T-cell (primary cell): ENCODE results near the gene B4GALT2. TPM values are rescaled to one million over a fixed set of nuclear protein-coding genes. Genes with fewer than 3 reads are reported as not detected.

ENCODE experiments used
- ATAC-seq, 4 experiments: fragments of 200-7000 bp in 3 of 4; fragments of 150-1000 bp in 1 of 4; cut with Tn5 transposase; replicated peaks in 1 of 4; 1 replicate in 3 of 4; 2 replicates in 1 of 4; pipeline ENCODE4 v1.10.0; 2021; ENCODE audit warnings: moderate library complexity in 3 of 4, mild to moderate bottlenecking in 2 of 4, moderate number of reproducible peaks in 1 of 4
- CTCF ChIA-PET, 2 donors: fragments of 300-600 bp; sonication (Branson Sonifier 250); formaldehyde crosslinking; loops; one replicate each; lab custom pipeline; 2022; ENCODE audit warnings: antibody characterized with exemption in 2 of 2; lab: Charles Lee
- POLR2A ChIA-PET, 2 donors: fragments of 300-600 bp; sonication (Branson Sonifier 250); formaldehyde crosslinking; loops; one replicate each; lab custom pipeline; 2022; ENCODE audit warnings: antibody characterized with exemption in 2 of 2; lab: Charles Lee
- DNase-seq, 35 experiments: peaks; one replicate each; pipeline versions ENCODE4 v3.0.0 to v3.0.0-alpha.2; 2013 to 2023
- H3K27ac ChIP-seq: one replicate; pipeline ENCODE4 v1.5.1; 2013; ENCODE audit warnings: low read length
- H3K27me3 ChIP-seq, 2 experiments: replicated peaks in 1 of 2; 1 replicate in 1 of 2; 2 replicates in 1 of 2; pipeline versions ENCODE4 v1.6.1 to v1.7.0; 2013; ENCODE audit warnings: low read length in 1 of 2, mixed read lengths in 1 of 2; ENCODE audit not compliant: control insufficient read depth in 2 of 2, insufficient read depth in 2 of 2; ENCODE audit errors: extremely low read depth in 1 of 2
- H3K36me3 ChIP-seq, 2 donors: 1 replicate in 1 of 2; 2 replicates in 1 of 2; pipeline versions ENCODE4 v1.6.1 to v1.7.0; 2013; ENCODE audit warnings: low read length in 1 of 2; ENCODE audit not compliant: control insufficient read depth in 2 of 2, insufficient read depth in 1 of 2; ENCODE audit errors: extremely low read depth in 1 of 2
- H3K4me1 ChIP-seq, 2 experiments: 1 replicate in 1 of 2; 2 replicates in 1 of 2; pipeline versions ENCODE4 v1.6.1 to v1.7.0; 2013; ENCODE audit warnings: low read length in 2 of 2, mixed read lengths in 1 of 2; ENCODE audit not compliant: insufficient read depth in 2 of 2, control insufficient read depth in 1 of 2; ENCODE audit errors: extremely low read depth in 1 of 2
- H3K4me3 ChIP-seq, 2 donors: 1 replicate in 1 of 2; 2 replicates in 1 of 2; pipeline versions ENCODE4 v1.5.1 to v1.7.0; 2013; ENCODE audit warnings: mild to moderate bottlenecking in 2 of 2, low read length in 1 of 2, moderate library complexity in 1 of 2; ENCODE audit not compliant: control insufficient read depth in 1 of 2; ENCODE audit errors: extremely low read depth in 1 of 2
- H3K9me3 ChIP-seq: 2 replicates; pipeline ENCODE4 v1.7.0; 2013
- H3K27ac Mint-ChIP-seq, 2 donors: one replicate each; pipeline ENCODE4 v1.8.0; 2020 to 2021; ENCODE audit warnings: mild to moderate bottlenecking in 2 of 2, mixed read lengths in 2 of 2
- H3K27me3 Mint-ChIP-seq, 2 donors: one replicate each; pipeline ENCODE4 v1.8.0; 2021 to 2022; ENCODE audit warnings: mixed read lengths in 2 of 2
- H3K36me3 Mint-ChIP-seq: one replicate; pipeline ENCODE4 v1.8.0; 2021; ENCODE audit warnings: mixed read lengths
- H3K4me1 Mint-ChIP-seq, 3 donors: one replicate each; pipeline ENCODE4 v1.8.0; 2020 to 2022; ENCODE audit warnings: mixed read lengths in 3 of 3, mild to moderate bottlenecking in 1 of 3
- H3K4me3 Mint-ChIP-seq, 3 donors: one replicate each; pipeline ENCODE4 v1.8.0; 2020 to 2022; ENCODE audit warnings: mild to moderate bottlenecking in 3 of 3, mixed read lengths in 3 of 3, moderate library complexity in 3 of 3
- H3K9me3 Mint-ChIP-seq, 3 donors: one replicate each; pipeline ENCODE4 v1.8.0; 2020 to 2022; ENCODE audit warnings: mixed read lengths in 3 of 3
- WGBS: methylation state at CpG from one replicate; pipeline ENCODE4 v1.1.5; 2013; ENCODE audit warnings: missing lambda C conversion rate; ENCODE audit not compliant: insufficient coverage; 5-methylcytosine and 5-hydroxymethylcytosine counted together
- total RNA-seq, 35 experiments: library from RNA in 6 of 35; stranded (reverse) in 6 of 35; fragments of 120-200 nt in 1 of 35; gene quantifications; one replicate each; pipeline versions ENCODE4 v1.2.1 to v1.2.4 and lab custom pipeline; 2013 to 2026

Gene B4GALT2
- total RNA-seq, 5 donors from 2014 or later (not counting 1 experiment from before 2014, with no cell fraction given), result 1.2 to 5.3 (median 3.1) TPM

- H3K27ac Mint-ChIP-seq, result no peak overlapping the region
- peaks cover 0 to 5% (median 2%) of the 10 kb centered on the region in 3 donors for H3K4me1 Mint-ChIP-seq
- H3K9me3 Mint-ChIP-seq, result no peaks in the 10 kb centered on the region
- Histone ChIP-seq H3K4me1 (peaks cover 0 to 9% of the 10 kb centered on the region in 2 experiments), H3K27me3 (no peaks in the 10 kb centered on the region), H3K36me3 (no peaks in the 10 kb centered on the region), H3K4me3 (no peak overlapping the region), H3K27ac (no peak overlapping the region), H3K9me3 (no peaks in the 10 kb centered on the region)
- DNase-seq, result no peak
- CTCF ChIA-PET, result no interaction called here
- H3K4me3 Mint-ChIP-seq, result no peak overlapping the region
- no peaks in the 10 kb centered on the region for H3K27me3 Mint-ChIP-seq
- WGBS, result 90% methylated on average over 6 of the region's 6 CpGs
- no peak for ATAC-seq
- POLR2A ChIA-PET, result no interaction called here
- H3K36me3 Mint-ChIP-seq, result no peaks in the 10 kb centered on the region
These were observed 7.7 kb downstream of the B4GALT2 start for GRCh38 chr1:43986712-43987111.

DNA sequence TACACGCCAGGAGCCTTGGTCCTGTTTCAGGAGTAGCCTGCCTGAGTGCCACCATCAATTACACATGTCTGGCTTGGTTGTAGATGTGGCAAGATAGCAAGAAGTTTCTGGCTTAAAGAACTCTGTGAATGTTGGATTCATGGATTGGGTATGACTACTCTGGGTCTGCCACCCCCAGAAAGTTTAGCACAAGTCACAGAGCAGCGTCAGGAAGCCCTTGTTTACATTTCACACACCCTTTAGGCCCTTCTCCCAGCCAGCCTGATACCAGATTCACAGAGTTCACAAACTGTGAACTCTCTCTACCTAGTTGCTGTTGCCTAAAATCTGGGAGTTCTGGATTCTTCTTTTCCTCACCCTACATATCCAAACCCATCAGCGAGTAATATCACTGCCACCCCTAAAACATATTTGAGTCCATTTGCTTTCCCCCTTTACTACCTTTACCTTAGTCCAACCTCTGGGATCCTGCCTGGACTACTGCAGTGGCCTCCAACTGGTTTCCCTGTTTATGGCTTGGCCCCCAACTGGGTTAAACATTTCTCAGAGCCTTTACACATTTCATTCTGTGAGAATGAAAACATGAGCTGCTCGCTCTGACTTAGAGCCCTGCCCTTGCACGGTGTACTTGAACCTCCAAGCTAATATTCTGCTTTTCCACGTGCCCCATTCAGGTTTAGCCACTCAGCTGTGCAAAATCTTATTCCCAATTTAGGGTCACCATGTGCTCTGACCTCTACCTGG lies 8.3 kb downstream of the B4GALT2 start:
- Histone ChIP-seq H3K4me1 (peaks cover 2 to 15% of the 10 kb centered on the region in 2 experiments), H3K36me3 (no peaks in the 10 kb centered on the region), H3K27ac (no peak overlapping the region), H3K27me3 (no peaks in the 10 kb centered on the region), H3K4me3 (no peak overlapping the region), H3K9me3 (no peaks in the 10 kb centered on the region)
- POLR2A ChIA-PET, result no interaction called here
- DNase-seq, result no peak
- ATAC-seq, result no peak
- no peaks in the 10 kb centered on the region for H3K36me3 Mint-ChIP-seq
- H3K9me3 Mint-ChIP-seq, result no peaks in the 10 kb centered on the region
- peaks cover 6 to 10% (median 7%) of the 10 kb centered on the region in 3 donors for H3K4me1 Mint-ChIP-seq
- 91% methylated on average over 6 of the region's 6 CpGs for WGBS
- CTCF ChIA-PET, result interaction anchor here in 1 of 2 donors (0.6 kb wide), 1 partner anchor 53 kb away, joined by 7 read pairs; no protein-coding TSS in a partner anchor
- H3K4me3 Mint-ChIP-seq, result no peak overlapping the region
- no peaks in the 10 kb centered on the region for H3K27me3 Mint-ChIP-seq
- H3K27ac Mint-ChIP-seq, result no peak overlapping the region

- Histone ChIP-seq H3K4me1 (peaks cover 2 to 20% of the 10 kb centered on the region in 2 experiments), H3K4me3 (peak overlapping the region; percentile 72 to 73), H3K36me3 (no peaks in the 10 kb centered on the region), H3K9me3 (no peaks in the 10 kb centered on the region), H3K27ac (no peak overlapping the region), H3K27me3 (no peaks in the 10 kb centered on the region)
- Mint-ChIP-seq H3K4me3 (peak overlapping the region; percentile 90 to 94 (median 92)), H3K9me3 (no peaks in the 10 kb centered on the region), H3K27me3 (no peaks in the 10 kb centered on the region), H3K4me1 (peaks cover 12 to 16% (median 12%) of the 10 kb centered on the region in 3 donors), H3K36me3 (no peaks in the 10 kb centered on the region), H3K27ac (no peak overlapping the region)
- no peak for ATAC-seq
- ChIA-PET CTCF (no interaction called here), POLR2A (interaction anchor here in 1 of 2 donors (0.5 kb wide), 1 partner anchor 314 kb away, joined by 4 read pairs; no protein-coding TSS in a partner anchor)
- DNase-seq, result no peak
- 78% methylated on average over 15 of the region's 19 CpGs for WGBS
These were observed 11.5 kb downstream of the B4GALT2 start for GRCh38 chr1:43990271-43991199.

DNA sequence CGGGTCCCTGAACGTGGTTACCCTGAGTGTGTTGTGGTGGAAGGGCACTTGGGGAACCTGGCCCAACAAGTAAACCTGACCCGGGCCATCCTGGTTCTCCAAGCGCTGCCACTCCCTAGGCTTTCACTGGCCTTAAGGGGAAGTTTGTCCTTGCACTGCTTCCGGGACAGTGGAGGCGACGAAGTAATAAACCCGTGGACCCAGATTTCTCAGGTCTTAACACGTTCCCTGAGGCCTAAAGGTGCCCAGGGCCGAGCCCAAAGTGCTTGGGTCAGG lies 12.1 kb downstream of the B4GALT2 start:
- Histone ChIP-seq H3K4me1 (peaks cover 2 to 20% of the 10 kb centered on the region in 2 experiments), H3K27me3 (no peaks in the 10 kb centered on the region), H3K27ac (peak overlapping the region; percentile 1), H3K4me3 (peak overlapping the region; percentile 72 to 73), H3K9me3 (no peaks in the 10 kb centered on the region), H3K36me3 (no peaks in the 10 kb centered on the region)
- ATAC-seq, result no peak
- no peaks in the 10 kb centered on the region for H3K36me3 Mint-ChIP-seq
- POLR2A ChIA-PET, result no interaction called here
- no peak overlapping the region for H3K27ac Mint-ChIP-seq
- peak overlapping the region; percentile 90 to 94 (median 92) for H3K4me3 Mint-ChIP-seq
- H3K27me3 Mint-ChIP-seq, result no peaks in the 10 kb centered on the region
- 5% methylated on average over 8 of the region's 10 CpGs for WGBS
- no peaks in the 10 kb centered on the region for H3K9me3 Mint-ChIP-seq
- CTCF ChIA-PET, result no interaction called here
- DNase-seq, result no peak
- H3K4me1 Mint-ChIP-seq, result peaks cover 12 to 16% (median 12%) of the 10 kb centered on the region in 3 donors

- no peaks in the 10 kb centered on the region for H3K36me3 Mint-ChIP-seq
- DNase-seq (peak; percentile 36 to 79 (median 64)), ATAC-seq (peak; percentile 85 to 88 (median 86))
- H3K4me3 ChIP-seq, result peak within 1 kb of the TSS; percentile 72 to 73
- peak within 1 kb of the TSS; percentile 90 to 94 (median 92) for H3K4me3 Mint-ChIP-seq
- H3K27me3 Mint-ChIP-seq, result no peaks in the 10 kb centered on the region
- H3K4me1 ChIP-seq, result peaks cover 2 to 20% of the 10 kb centered on the region in 2 experiments
- under 1% methylated on average over 55 of the region's 66 CpGs for WGBS
- CTCF ChIA-PET, result interaction anchor here (0.6 kb wide), 2 partner anchors 42 to 45 kb away, joined by 4 read pairs; no protein-coding TSS in a partner anchor
- H3K4me1 Mint-ChIP-seq, result peaks cover 12 to 16% (median 12%) of the 10 kb centered on the region in 3 donors
- H3K27ac ChIP-seq, result peak within 1 kb of the TSS; percentile 1
- peak within 1 kb of the TSS; percentile 79 to 82 for H3K27ac Mint-ChIP-seq
- no peaks in the 10 kb centered on the region for H3K9me3 Mint-ChIP-seq
- H3K9me3 ChIP-seq, result no peaks in the 10 kb centered on the region
- H3K36me3 ChIP-seq, result no peaks in the 10 kb centered on the region
- POLR2A ChIA-PET, result interaction anchor here in 1 of 2 donors (0.6 kb wide), 1 partner anchor 55 kb away, joined by 7 read pairs; no protein-coding TSS in a partner anchor
- no peaks in the 10 kb centered on the region for H3K27me3 ChIP-seq
These were observed 12.6 kb downstream of the B4GALT2 start, which contains the start of gene CCDC24 for GRCh38 chr1:43991476-43992231. CCDC24 (plus strand) TSS chr1:43991599; CDS start chr1:43991879, 280 bp downstream.
